ENCODE results near the gene MAGED2. TPM values are rescaled to one million over a fixed set of nuclear protein-coding genes. Genes with fewer than 3 reads are reported as not detected.
"Not testable (repeated sequence)": the region's sequence is repeated elsewhere in the genome, so short reads cannot be mapped to it uniquely, and the experiment has no call there.

Gene MAGED2
- total RNA-seq, 1 donor from 2014 or later: 259 TPM

GRCh38 chrX:54785901-54786300, 21.6 kb upstream of the MAGED2 start:
- peak overlapping the region; percentile 74 for H3K27ac Mint-ChIP-seq (ENCODE audit: unreplicated experiment)
- TF ChIP-seq CTCF (conservative IDR thresholded peaks at IDR 0.05): peak; percentile 32
- H3K4me1 Mint-ChIP-seq: peaks cover 15% of the 10 kb centered on the region
- H3K9me3 Mint-ChIP-seq: peaks cover 37% of the 10 kb centered on the region
- no peaks in the 10 kb centered on the region for H3K27me3 Mint-ChIP-seq (ENCODE audit: low read depth)
- no peak overlapping the region for H3K4me3 Mint-ChIP-seq
- H3K36me3 Mint-ChIP-seq (ENCODE audit: low read depth): peaks cover 8% of the 10 kb centered on the region
- DNase-seq (ENCODE audit: low read depth, low spot score): no peak

GRCh38 chrX:54786967-54787366, 20.6 kb upstream of the MAGED2 start:
- peak; percentile 51 for TF ChIP-seq CTCF (conservative IDR thresholded peaks at IDR 0.05)
- H3K27ac Mint-ChIP-seq (ENCODE audit: unreplicated experiment): no peak overlapping the region
- peaks cover 8% of the 10 kb centered on the region for H3K36me3 Mint-ChIP-seq (ENCODE audit: low read depth)
- H3K9me3 Mint-ChIP-seq: peaks cover 29% of the 10 kb centered on the region
- no peak for DNase-seq (ENCODE audit: low read depth, low spot score)
- peaks cover 15% of the 10 kb centered on the region for H3K4me1 Mint-ChIP-seq
- H3K4me3 Mint-ChIP-seq: no peak overlapping the region
- H3K27me3 Mint-ChIP-seq (ENCODE audit: low read depth): no peaks in the 10 kb centered on the region

GRCh38 chrX:54788446-54788845, 19.1 kb upstream of the MAGED2 start:
- peaks cover 24% of the 10 kb centered on the region for H3K9me3 Mint-ChIP-seq
- TF ChIP-seq CTCF (conservative IDR thresholded peaks at IDR 0.05): no peak
- no peak for DNase-seq (ENCODE audit: low read depth, low spot score)
- no peaks in the 10 kb centered on the region for H3K27me3 Mint-ChIP-seq (ENCODE audit: low read depth)
- peaks cover 5% of the 10 kb centered on the region for H3K36me3 Mint-ChIP-seq (ENCODE audit: low read depth)
- H3K4me3 Mint-ChIP-seq: no peak overlapping the region
- H3K4me1 Mint-ChIP-seq: peaks cover 17% of the 10 kb centered on the region
- H3K27ac Mint-ChIP-seq (ENCODE audit: unreplicated experiment): peak overlapping the region; percentile 97

GRCh38 chrX:54789405-54789804, 18.1 kb upstream of the MAGED2 start:
- not testable (repeated sequence) for DNase-seq (ENCODE audit: low read depth, low spot score); H3K4me3 Mint-ChIP-seq; H3K36me3 Mint-ChIP-seq (ENCODE audit: low read depth); H3K27me3 Mint-ChIP-seq (ENCODE audit: low read depth)
- peak overlapping the region; percentile 97 for H3K27ac Mint-ChIP-seq (ENCODE audit: unreplicated experiment)
- peaks cover 22% of the 10 kb centered on the region for H3K4me1 Mint-ChIP-seq
- peaks cover 15% of the 10 kb centered on the region for H3K9me3 Mint-ChIP-seq

- TF ChIP-seq CTCF (conservative IDR thresholded peaks at IDR 0.05): no peak
- H3K4me1 Mint-ChIP-seq: peaks cover 10% of the 10 kb centered on the region
- H3K4me3 Mint-ChIP-seq: no peak overlapping the region
- no peak overlapping the region for H3K27ac Mint-ChIP-seq (ENCODE audit: unreplicated experiment)
- no peaks in the 10 kb centered on the region for H3K27me3 Mint-ChIP-seq (ENCODE audit: low read depth)
- no peaks in the 10 kb centered on the region for H3K36me3 Mint-ChIP-seq (ENCODE audit: low read depth)
- H3K9me3 Mint-ChIP-seq: peaks cover 2% of the 10 kb centered on the region
- no peak for DNase-seq (ENCODE audit: low read depth, low spot score)
Observed at GRCh38 chrX:54794028-54794427, 13.5 kb upstream of the MAGED2 start.

- no peak for DNase-seq (ENCODE audit: low read depth, low spot score)
- H3K9me3 Mint-ChIP-seq: peaks cover 5% of the 10 kb centered on the region
- no peaks in the 10 kb centered on the region for H3K36me3 Mint-ChIP-seq (ENCODE audit: low read depth)
- no peak overlapping the region for H3K27ac Mint-ChIP-seq (ENCODE audit: unreplicated experiment)
- H3K4me3 Mint-ChIP-seq: no peak overlapping the region
- H3K27me3 Mint-ChIP-seq (ENCODE audit: low read depth): no peaks in the 10 kb centered on the region
- TF ChIP-seq CTCF (conservative IDR thresholded peaks at IDR 0.05): no peak
- H3K4me1 Mint-ChIP-seq: peaks cover 11% of the 10 kb centered on the region
Observed at GRCh38 chrX:54794795-54795194, 12.8 kb upstream of the MAGED2 start.

All from neural crest cell (in vitro differentiated cells).